Endothelial cell of umbilical vein (primary cell): Measurements from ENCODE around the gene FGR. TPM values are rescaled to one million over a fixed set of nuclear protein-coding genes. Genes with fewer than 3 reads are reported as not detected.
A peak's percentile ranks its signal among the peaks of the same experiment; 100 is the strongest.

Source experiments
- BruUV-seq: library from RNA; stranded (reverse); fragments of 400-500 nt; replicated peaks from 2 replicates; lab custom pipeline; 2021; lab: Mats Ljungman, UMichigan
- CTCF ChIA-PET: fragments of 300-600, 350-600 bp; sonication (Branson Sonifier 250); formaldehyde crosslinking; loops from one replicate; lab custom pipeline; 2021; ENCODE audit warnings: antibody characterized with exemption, inconsistent platforms; lab: Charles Lee
- POLR2A ChIA-PET: fragments of 300-600, 350-600 bp; sonication (Branson Sonifier 250); formaldehyde crosslinking; loops from one replicate; lab custom pipeline; 2021; ENCODE audit warnings: antibody characterized with exemption, inconsistent platforms; lab: Charles Lee
- DNase-seq: peaks from one replicate; pipeline ENCODE4 v3.0.0-alpha.2; 2011; ENCODE audit warnings: low read depth, low spot score
- FAIRE-seq: peaks from 2 replicates; lab custom pipeline; 2011; peaks lifted over from hg19 to GRCh38; lab: Jason Lieb, UNC
- H2AFZ ChIP-seq: 2 replicates; pipeline ENCODE4 v1.6.0; 2012; ENCODE audit warnings: low read depth, low read length, control low read depth, inconsistent platforms
- H3K27ac ChIP-seq: 2 replicates; pipeline ENCODE4 v1.5.1; 2011; ENCODE audit warnings: low read depth, mild to moderate bottlenecking, control low read depth, low read length, moderate library complexity; ENCODE audit not compliant: insufficient read depth
- H3K27me3 ChIP-seq, 2 experiments: 2 replicates each; pipeline versions ENCODE4 v1.6.0 to v1.6.1; 2011; ENCODE audit warnings: low read length in 2 of 2, mixed read lengths in 1 of 2; ENCODE audit not compliant: control insufficient read depth in 2 of 2, insufficient read depth in 2 of 2
- H3K36me3 ChIP-seq, 2 experiments: 2 replicates in 1 of 2; 3 replicates in 1 of 2; pipeline ENCODE4 v1.5.1; 2011; ENCODE audit warnings: low read length in 2 of 2, mild to moderate bottlenecking in 1 of 2, moderate library complexity in 1 of 2; ENCODE audit not compliant: control insufficient read depth in 2 of 2, insufficient read depth in 2 of 2; ENCODE audit errors: extremely low read depth in 1 of 2
- H3K4me1 ChIP-seq: 3 replicates; pipeline ENCODE4 v1.5.1; 2011; ENCODE audit warnings: mild to moderate bottlenecking, low read length; ENCODE audit not compliant: control insufficient read depth, insufficient read depth; ENCODE audit errors: extremely low read depth
- H3K4me2 ChIP-seq: 2 replicates; pipeline ENCODE4 v1.6.1; 2011; ENCODE audit warnings: low read length, control low read depth, mixed read lengths; ENCODE audit not compliant: insufficient read depth
- H3K4me3 ChIP-seq, 3 experiments: fragments of 200-600 bp in 1 of 3; sonication (generic), shearing (Covaris generic) in 1 of 3; replicated peaks in 1 of 3; 2 replicates each; pipeline ENCODE4 v1.5.1; 2011 to 2016; ENCODE audit warnings: control low read depth in 3 of 3, low read length in 3 of 3, mild to moderate bottlenecking in 2 of 3, inconsistent platforms in 1 of 3, low read depth in 1 of 3, moderate library complexity in 1 of 3; ENCODE audit not compliant: insufficient read depth in 1 of 3
- H3K79me2 ChIP-seq: 2 replicates; pipeline ENCODE4 v1.6.0; 2012; ENCODE audit warnings: low read length, inconsistent platforms; ENCODE audit not compliant: control insufficient read depth, insufficient read depth
- H3K9ac ChIP-seq: replicated peaks from 2 replicates; pipeline ENCODE3; 2011; ENCODE audit warnings: low read length, control low read depth; ENCODE audit not compliant: insufficient read depth; ENCODE audit errors: extremely low read depth
- H3K9me1 ChIP-seq: replicated peaks from 3 replicates; pipeline ENCODE4 v1.6.0; 2011; ENCODE audit warnings: mild to moderate bottlenecking, low read length; ENCODE audit not compliant: control insufficient read depth, insufficient read depth; ENCODE audit errors: extremely low read depth
- H3K9me3 ChIP-seq: replicated peaks from 2 replicates; pipeline ENCODE4 v1.5.1; 2012; ENCODE audit warnings: low read length, inconsistent platforms; ENCODE audit not compliant: control insufficient read depth, insufficient read depth
- H4K20me1 ChIP-seq: replicated peaks from 2 replicates; pipeline ENCODE3; 2011; ENCODE audit warnings: mild to moderate bottlenecking, low read length; ENCODE audit not compliant: control insufficient read depth, insufficient read depth; ENCODE audit errors: extremely low read depth
- CTCF ChIP-seq, 2 donors: IDR thresholded peaks; 1 replicate in 1 of 2; 2 replicates in 1 of 2; pipeline ENCODE4 v1.5.1; 2011; ENCODE audit warnings: low read length in 2 of 2, mild to moderate bottlenecking in 2 of 2, moderate library complexity in 2 of 2, control low read depth in 1 of 2, inconsistent platforms in 1 of 2, low read depth in 1 of 2; ENCODE audit not compliant: insufficient read depth in 1 of 2; ENCODE audit errors: extremely low read depth in 1 of 2
- EZH2 ChIP-seq: IDR thresholded peaks from 2 replicates; pipeline ENCODE4 v1.6.1; 2012; ENCODE audit warnings: borderline replicate concordance, low read depth, mild to moderate bottlenecking, moderate library complexity, low read length, inconsistent platforms; ENCODE audit not compliant: severe bottlenecking
- FOS ChIP-seq: IDR thresholded peaks from 2 replicates; pipeline ENCODE4 v1.6.1; 2011; ENCODE audit warnings: mild to moderate bottlenecking, low read length, moderate library complexity, borderline replicate concordance; ENCODE audit not compliant: insufficient read depth
- GATA2 ChIP-seq: IDR thresholded peaks from 2 replicates; pipeline ENCODE4 v1.7.0; 2011; ENCODE audit warnings: low read depth, mild to moderate bottlenecking, moderate library complexity, mixed read lengths, low read length; ENCODE audit not compliant: insufficient read length, insufficient read depth
- JUN ChIP-seq: IDR thresholded peaks from 2 replicates; pipeline ENCODE4 v1.6.1; 2011; ENCODE audit warnings: borderline replicate concordance, low read depth; ENCODE audit not compliant: insufficient read length, insufficient read depth
- MAX ChIP-seq: IDR thresholded peaks from 2 replicates; pipeline ENCODE4 v1.6.1; 2011; ENCODE audit not compliant: insufficient read depth, insufficient read length
- MYC ChIP-seq: IDR thresholded peaks from one replicate; pipeline ENCODE4 v1.6.1; 2011; ENCODE audit warnings: mild to moderate bottlenecking, low read depth, low read length
- POLR2A ChIP-seq: IDR thresholded peaks from 2 replicates; pipeline ENCODE4 v1.6.1; 2012; ENCODE audit warnings: low read depth, mild to moderate bottlenecking, control low read depth, low read length
- POLR2AphosphoS5 ChIP-seq: IDR thresholded peaks from 2 replicates; pipeline ENCODE4 v1.6.1; 2012; ENCODE audit warnings: low read depth, mild to moderate bottlenecking, control low read depth, low read length, moderate library complexity; ENCODE audit not compliant: insufficient read depth
- dilution Hi-C: fragments of 300-500 bp; cut with MboI; formaldehyde crosslinking; loops from one replicate; pipeline ENCODE4 v1.15.0; 2019; ENCODE audit warnings: low sequenced_read_pairs; ENCODE audit not compliant: extremely low pct_ligation_motif_present
- intact Hi-C: fragments of 100-400 bp; cut with micrococcal nuclease; formaldehyde crosslinking; loops from one replicate; pipeline ENCODE4 v1.10.0; 2022
- polyA plus RNA-seq, 4 experiments: library from polyadenylated mRNA; depleted of rRNA in 3 of 4; stranded (reverse) in 3 of 4; unstranded in 1 of 4; fragments of >200 nt; gene quantifications; 2 replicates each; pipeline versions ENCODE4 v1.2.1 to v1.2.3, GENCODE V29; 2011 to 2012; ENCODE audit warnings: missing spikeins in 1 of 4
- total RNA-seq: library from RNA; stranded (reverse); gene quantifications from 2 replicates; pipeline ENCODE4 v1.2.3, GENCODE V29; 2021

Gene FGR
- total and polyA plus RNA-seq, 2 donors (not counting 3 experiments of a cell fraction or from before 2014, with no cell fraction given), result 0.18 TPM; not detected in 1

GRCh38 chr1:27658951-27659496 is 24.0 kb upstream of the FGR start:
- ChIA-PET CTCF (interaction anchor here (1.5 kb wide), 1 partner anchor 15 kb away, joined by 4 read pairs; no protein-coding TSS in a partner anchor), POLR2A (no interaction called here)
- Histone ChIP-seq H3K79me2 (no peaks in the 10 kb centered on the region), H3K4me3 (no peak overlapping the region), H3K9me1 (no peaks in the 10 kb centered on the region), H3K36me3 (no peaks in the 10 kb centered on the region), H3K9ac (no peak overlapping the region), H3K9me3 (no peaks in the 10 kb centered on the region), H3K27me3 (no peaks in the 10 kb centered on the region), H4K20me1 (no peaks in the 10 kb centered on the region), H3K27ac (no peak overlapping the region), H3K4me2 (peak overlapping the region; percentile 47), H3K4me1 (peaks cover 14% of the 10 kb centered on the region), H2AFZ (peak overlapping the region; percentile 85)
- dilution Hi-C loops (no loop called here), intact Hi-C loops (no loop called here)
- FAIRE-seq, result no peak
- no peak for DNase-seq
- BruUV-seq, result no TSS peak
- TF ChIP-seq POLR2A (no peak), MAX (no peak), CTCF (IDR thresholded peaks at IDR 0.05; ENCODE audit: extremely low read depth in 1 of 2, insufficient read depth in 1 of 2, low read depth in 1 of 2, low read length in 2 of 2) (no peak), FOS (no peak), JUN (no peak), MYC (no peak), EZH2 (no peak), GATA2 (no peak), POLR2AphosphoS5 (no peak)
